NCI-H345 (cell line): ENCODE data around the gene ZNF524.

Source experiments
- DNase-seq: peaks from one replicate; lab custom pipeline; 2025; lab: John Stamatoyannopoulos, UW

ZNF524 gene

GRCh38 chr19:55602104-55603001 is 2.3 kb downstream of the ZNF524 start:
- DNase-seq = no peak

- DNase-seq = no peak
Observed at GRCh38 chr19:55603115-55603514, 3.0 kb downstream of the ZNF524 start.

GRCh38 chr19:55603581-55604292 is 3.6 kb downstream of the ZNF524 start:
- no peak for DNase-seq

- peak; percentile 96 for DNase-seq
Observed at GRCh38 chr19:55605207-55605636, 5.1 kb downstream of the ZNF524 start.

- peak; percentile 49 for DNase-seq
Observed at GRCh38 chr19:55605637-55606470, 5.8 kb downstream of the ZNF524 start, which contains the start of gene ZNF865. ZNF865 (plus strand) TSS chr19:55605647; CDS start chr19:55613619, 7,972 bp downstream.

GRCh38 chr19:55606471-55606787 is 6.3 kb downstream of the ZNF524 start:
- DNase-seq = no peak

GRCh38 chr19:55606817-55607216 is 6.7 kb downstream of the ZNF524 start:
- DNase-seq = no peak

- DNase-seq = no peak
Observed at GRCh38 chr19:55609326-55609725, 9.2 kb downstream of the ZNF524 start.

GRCh38 chr19:55611300-55611982 is 11.4 kb downstream of the ZNF524 start:
- no peak for DNase-seq

- DNase-seq = no peak
Observed at GRCh38 chr19:55611983-55612645, 12.0 kb downstream of the ZNF524 start.

GRCh38 chr19:55613396-55613795 is 13.3 kb downstream of the ZNF524 start:
- no peak for DNase-seq

GRCh38 chr19:55613930-55614710 is 14.0 kb downstream of the ZNF524 start:
- no peak for DNase-seq

- no peak for DNase-seq
Observed at GRCh38 chr19:55614711-55615542, 14.8 kb downstream of the ZNF524 start.

- no peak for DNase-seq
Observed at GRCh38 chr19:55615543-55616394, 15.7 kb downstream of the ZNF524 start.

- DNase-seq = no peak
Observed at GRCh38 chr19:55616395-55616875, 16.3 kb downstream of the ZNF524 start.

- DNase-seq = no peak
Observed at GRCh38 chr19:55617426-55617825, 17.3 kb downstream of the ZNF524 start.

- no peak for DNase-seq
Observed at GRCh38 chr19:55618426-55618825, 18.3 kb downstream of the ZNF524 start.

GRCh38 chr19:55619286-55619685 is 19.2 kb downstream of the ZNF524 start:
- no peak for DNase-seq
